Thoracic aorta (tissue), 2 donors: ENCODE data around the gene NET1. TPM values are rescaled to one million over a fixed set of nuclear protein-coding genes. Genes with fewer than 3 reads are reported as not detected.

Experiments
- ATAC-seq: fragments of 150-250 bp; one replicate; pipeline ENCODE4 v1.8.0; 2017; ENCODE audit warnings: low read depth; ENCODE audit not compliant: insufficient number of reproducible peaks, low FRiP score
- DNase-seq: peaks from one replicate; pipeline ENCODE4 v3.0.0-alpha.2; 2020; ENCODE audit warnings: low spot score
- H3K27ac ChIP-seq, 2 donors: fragments of 200-600 bp; sonication (generic); 1 replicate in 1 of 2; 2 replicates in 1 of 2; pipeline ENCODE4 v1.5.1; 2016; ENCODE audit warnings: mild to moderate bottlenecking in 2 of 2, moderate library complexity in 2 of 2
- H3K27me3 ChIP-seq: fragments of 200-600 bp; sonication (generic); replicated peaks from 2 replicates; pipeline ENCODE4 v1.6.0; 2016; ENCODE audit warnings: mild to moderate bottlenecking; ENCODE audit not compliant: insufficient read depth
- H3K36me3 ChIP-seq: fragments of 200-600 bp; sonication (generic); one replicate; pipeline ENCODE4 v1.5.1; 2016
- H3K4me1 ChIP-seq, 2 donors: fragments of 200-600 bp; sonication (generic); 1 replicate in 1 of 2; 2 replicates in 1 of 2; pipeline versions ENCODE4 v1.5.1 to v1.6.0; 2016; ENCODE audit warnings: low read depth in 2 of 2, mild to moderate bottlenecking in 1 of 2; ENCODE audit not compliant: control insufficient read depth in 1 of 2
- H3K4me3 ChIP-seq: fragments of 200-600 bp; sonication (generic); 2 replicates; pipeline ENCODE4 v1.5.1; 2016; ENCODE audit warnings: mild to moderate bottlenecking
- H3K9me3 ChIP-seq: fragments of 200-600 bp; sonication (generic); 2 replicates; pipeline ENCODE4 v1.5.1; 2016
- CTCF ChIP-seq: fragments of 200-600 bp; sonication (generic); IDR thresholded peaks from one replicate; pipeline ENCODE4 v1.5.1; 2019; ENCODE audit warnings: antibody characterized with exemption
- total RNA-seq, 2 donors: library from RNA; depleted of rRNA; stranded (reverse); fragments of >200 nt; gene quantifications; one replicate each; pipeline versions ENCODE4 v1.1.0 to v1.2.3, GENCODE V29; 2016

NET1 gene
- total RNA-seq, 2 donors from 2014 or later: 117 to 232 TPM

GRCh38 chr10:5493691-5494090 is 81.3 kb downstream of the NET1 start:
- Histone ChIP-seq H3K9me3 (no peaks in the 10 kb centered on the region), H3K27ac (no peak overlapping the region), H3K27me3 (no peaks in the 10 kb centered on the region), H3K4me3 (no peak overlapping the region), H3K36me3 (no peaks in the 10 kb centered on the region), H3K4me1 (no peaks in the 10 kb centered on the region)
- DNase-seq (no peak), ATAC-seq (no peak)
- no peak for TF ChIP-seq CTCF

GRCh38 chr10:5494611-5495010 is 82.3 kb downstream of the NET1 start:
- no peak overlapping the region for H3K4me3 ChIP-seq
- TF ChIP-seq CTCF: no peak
- no peaks in the 10 kb centered on the region for H3K27me3 ChIP-seq
- no peak for ATAC-seq
- no peaks in the 10 kb centered on the region for H3K9me3 ChIP-seq
- H3K27ac ChIP-seq: no peak overlapping the region
- no peaks in the 10 kb centered on the region for H3K36me3 ChIP-seq
- H3K4me1 ChIP-seq: no peaks in the 10 kb centered on the region
- DNase-seq: no peak

GRCh38 chr10:5496261-5497250 is 84.2 kb downstream of the NET1 start:
- Histone ChIP-seq H3K27ac (no peak overlapping the region), H3K9me3 (no peaks in the 10 kb centered on the region), H3K36me3 (no peaks in the 10 kb centered on the region), H3K27me3 (no peaks in the 10 kb centered on the region), H3K4me1 (no peaks in the 10 kb centered on the region), H3K4me3 (no peak overlapping the region)
- no peak for ATAC-seq
- no peak for TF ChIP-seq CTCF
- no peak for DNase-seq

- DNase-seq: no peak
- TF ChIP-seq CTCF: no peak
- H3K36me3 ChIP-seq: no peaks in the 10 kb centered on the region
- no peak overlapping the region for H3K4me3 ChIP-seq
- no peak for ATAC-seq
- H3K9me3 ChIP-seq: no peaks in the 10 kb centered on the region
- H3K27ac ChIP-seq: no peak overlapping the region
- no peaks in the 10 kb centered on the region for H3K4me1 ChIP-seq
- H3K27me3 ChIP-seq: no peaks in the 10 kb centered on the region
These were observed 84.9 kb downstream of the NET1 start for GRCh38 chr10:5497289-5497688.

DNA sequence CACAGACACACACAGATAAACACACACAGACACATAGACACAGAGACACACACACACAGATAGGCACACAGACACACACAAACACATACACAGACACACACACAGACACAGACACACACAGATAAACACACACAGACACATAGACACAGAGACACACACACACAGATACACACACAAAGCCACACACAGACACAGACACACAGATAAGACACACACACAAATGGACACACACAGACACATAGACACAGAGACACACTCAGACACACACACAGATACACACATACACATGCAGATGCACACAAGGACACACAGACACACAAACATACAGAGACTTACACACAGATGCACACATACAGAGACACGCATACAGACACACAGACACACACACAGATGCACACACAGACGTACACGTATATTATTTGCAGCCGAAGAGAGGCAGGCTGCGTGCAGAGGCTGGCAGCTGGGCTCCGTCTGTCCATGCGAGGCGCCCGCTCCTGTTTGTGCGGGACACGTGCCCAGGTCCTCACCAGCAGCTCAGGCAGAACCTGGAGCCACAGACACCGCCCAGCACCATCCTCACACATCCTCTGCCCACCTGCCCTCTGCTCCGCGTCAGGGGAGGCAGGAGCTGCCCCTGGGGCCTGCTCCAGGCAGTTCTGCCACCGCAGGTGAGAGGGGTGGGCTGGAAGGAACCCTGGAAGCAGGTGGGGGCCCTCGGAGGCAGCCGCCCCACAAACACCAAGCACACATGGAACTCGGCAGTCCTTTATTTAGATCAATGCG is 85.8 kb downstream of the NET1 start:
- no peaks in the 10 kb centered on the region for H3K27me3 ChIP-seq
- no peak for ATAC-seq
- H3K27ac ChIP-seq: no peak overlapping the region
- no peak overlapping the region for H3K4me3 ChIP-seq
- no peak for DNase-seq
- no peaks in the 10 kb centered on the region for H3K36me3 ChIP-seq
- no peaks in the 10 kb centered on the region for H3K4me1 ChIP-seq
- no peaks in the 10 kb centered on the region for H3K9me3 ChIP-seq
- TF ChIP-seq CTCF: no peak
